Body of pancreas (tissue), 4 donors: ENCODE measurements around the gene TMC8. TPM values are rescaled to one million over a fixed set of nuclear protein-coding genes. Genes with fewer than 3 reads are reported as not detected.

ENCODE experiments used
- ATAC-seq: fragments of 150-250 bp; one replicate; pipeline ENCODE4 v1.9.1; 2016
- DNase-seq, 4 donors: peaks; one replicate each; pipeline ENCODE4 v3.0.0-alpha.2; 2019
- H3K27ac ChIP-seq, 4 donors: fragments of 200-600 bp; sonication (generic); 1 replicate in 3 of 4; 2 replicates in 1 of 4; pipeline versions ENCODE4 v1.5.1 to v1.6.1; 2016 to 2019; ENCODE audit warnings: mild to moderate bottlenecking in 1 of 4, mixed read lengths in 1 of 4, moderate library complexity in 1 of 4
- H3K27me3 ChIP-seq, 2 donors: fragments of 200-600 bp; sonication (generic); one replicate each; pipeline ENCODE4 v1.6.0; 2016; ENCODE audit warnings: mild to moderate bottlenecking in 1 of 2
- H3K36me3 ChIP-seq, 2 donors: fragments of 200-600 bp; sonication (generic); replicated peaks in 1 of 2; 2 replicates each; pipeline ENCODE4 v1.5.1; 2016; ENCODE audit warnings: low read depth in 2 of 2; ENCODE audit not compliant: insufficient read depth in 1 of 2
- H3K4me1 ChIP-seq: fragments of 200-600 bp; sonication (generic); one replicate; pipeline ENCODE4 v1.6.0; 2016
- H3K4me3 ChIP-seq, 2 donors: fragments of 200-600 bp; sonication (generic); 1 replicate in 1 of 2; 2 replicates in 1 of 2; pipeline ENCODE4 v1.5.1; 2016 to 2019
- H3K9me3 ChIP-seq, 3 donors: fragments of 200-600 bp; sonication (generic); 1 replicate in 2 of 3; 2 replicates in 1 of 3; pipeline ENCODE4 v1.5.1; 2016
- CTCF ChIP-seq, 7 experiments: fragments of 450-650 bp in 4 of 7; fragments of 200-600 bp in 3 of 7; sonication (generic) in 3 of 7; IDR thresholded peaks; one replicate each; pipeline ENCODE4 v1.5.1; 2016 to 2019; ENCODE audit warnings: antibody characterized with exemption in 7 of 7
- POLR2A ChIP-seq, 3 donors: fragments of 450-650 bp; IDR thresholded peaks; one replicate each; pipeline ENCODE4 v1.6.1; 2016; ENCODE audit warnings: antibody characterized with exemption in 3 of 3, mild to moderate bottlenecking in 2 of 3
- WGBS, 2 donors: methylation state at CpG; one replicate each; pipeline ENCODE4 v1.1.5; 2017; 5-methylcytosine and 5-hydroxymethylcytosine counted together
- intact Hi-C: fragments of 100-400 bp; cut with DNase I; formaldehyde crosslinking; loops from one replicate; pipeline ENCODE4 v1.15.1; 2023
- total RNA-seq, 2 donors: library from RNA; depleted of rRNA; stranded (reverse); fragments of >200 nt; gene quantifications; one replicate each; pipeline ENCODE4 v1.1.0, GENCODE V29; 2016

TMC8 gene
- total RNA-seq, 2 donors from 2014 or later: 1.6 to 3.3 TPM

DNA sequence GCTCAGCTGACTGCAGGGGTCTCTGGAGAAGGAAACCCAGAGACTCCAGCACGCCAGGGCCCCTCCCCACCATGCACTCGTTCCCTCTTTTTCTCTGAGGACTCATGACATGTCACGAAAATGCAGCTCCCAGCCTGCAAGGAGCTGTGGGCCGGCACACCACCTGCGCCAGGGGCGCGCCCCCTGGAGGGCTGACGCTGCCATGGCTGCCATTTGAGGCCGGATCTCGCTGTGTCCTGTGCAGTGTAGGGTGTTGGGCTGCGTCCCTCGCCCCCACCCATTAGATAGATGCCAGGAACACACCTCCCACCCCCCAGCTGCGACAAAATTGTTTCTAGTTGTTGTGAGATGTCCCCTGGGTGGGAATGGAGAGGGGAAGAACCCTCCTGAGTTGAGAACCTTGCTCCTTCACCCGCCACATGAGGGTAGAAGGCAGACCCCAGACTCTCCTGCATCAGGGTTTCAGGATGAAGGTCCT, 46.0 kb downstream of the TMC8 start:
- no peaks in the 10 kb centered on the region for H3K27me3 ChIP-seq
- 11 to 20% methylated on average over 10 to 11 of the region's 14 CpGs for WGBS, 2 donors
- no peaks in the 10 kb centered on the region for H3K9me3 ChIP-seq
- H3K27ac ChIP-seq: peak overlapping the region; percentile 19 to 95 (median 88)
- peak; percentile 28 for ATAC-seq
- H3K4me3 ChIP-seq: no peak overlapping the region
- peak; percentile 78 to 84 (median 82) for DNase-seq
- peaks cover 58% of the 10 kb centered on the region for H3K4me1 ChIP-seq
- peak; percentile 78 to 90 (median 82) for TF ChIP-seq CTCF (IDR thresholded peaks at IDR 0.05)
- no peak for TF ChIP-seq POLR2A (IDR thresholded peaks at IDR 0.05)
- no peaks in the 10 kb centered on the region for H3K36me3 ChIP-seq
- intact Hi-C loops: no loop called here

GRCh38 chr17:78179372-78179771, 48.8 kb downstream of the TMC8 start:
- 76 to 79% methylated on average over 7 to 16 of the region's 17 CpGs for WGBS, 2 donors
- DNase-seq (peak in 1 of 4 donors; percentile 56), ATAC-seq (no peak)
- Histone ChIP-seq H3K27ac (no peak overlapping the region), H3K36me3 (no peaks in the 10 kb centered on the region), H3K4me3 (no peak overlapping the region), H3K27me3 (no peaks in the 10 kb centered on the region), H3K9me3 (no peaks in the 10 kb centered on the region), H3K4me1 (peaks cover 58% of the 10 kb centered on the region)
- no peak for TF ChIP-seq CTCF (IDR thresholded peaks at IDR 0.05)
- no peak for TF ChIP-seq POLR2A (IDR thresholded peaks at IDR 0.05)
- intact Hi-C loops: no loop called here

GRCh38 chr17:78180083-78180482, 49.5 kb downstream of the TMC8 start:
- H3K9me3 ChIP-seq: no peaks in the 10 kb centered on the region
- 75 to 82% methylated on average over 14 of the region's 14 CpGs for WGBS, 2 donors
- peaks cover 58% of the 10 kb centered on the region for H3K4me1 ChIP-seq
- DNase-seq: no peak
- H3K27me3 ChIP-seq: no peaks in the 10 kb centered on the region
- TF ChIP-seq CTCF (IDR thresholded peaks at IDR 0.05): no peak
- no peak for TF ChIP-seq POLR2A (IDR thresholded peaks at IDR 0.05)
- ATAC-seq: no peak
- H3K4me3 ChIP-seq: no peak overlapping the region
- intact Hi-C loops: no loop called here
- no peak overlapping the region for H3K27ac ChIP-seq
- no peaks in the 10 kb centered on the region for H3K36me3 ChIP-seq

- ATAC-seq (no peak), DNase-seq (no peak)
- intact Hi-C loops: no loop called here
- Histone ChIP-seq H3K27me3 (no peaks in the 10 kb centered on the region), H3K27ac (no peak overlapping the region), H3K4me3 (no peak overlapping the region), H3K4me1 (peaks cover 58% of the 10 kb centered on the region), H3K36me3 (no peaks in the 10 kb centered on the region), H3K9me3 (no peaks in the 10 kb centered on the region)
- TF ChIP-seq CTCF (IDR thresholded peaks at IDR 0.05) (no peak), POLR2A (IDR thresholded peaks at IDR 0.05) (no peak)
- 74 to 78% methylated on average over 2 of the region's 2 CpGs for WGBS, 2 donors
Observed at GRCh38 chr17:78180508-78180907, 49.9 kb downstream of the TMC8 start.

- ATAC-seq (peak; percentile 20), DNase-seq (peak; percentile 70 to 86 (median 80))
- WGBS, 2 donors: 49 to 57% methylated on average over 13 of the region's 13 CpGs
- peak overlapping the region; percentile 53 to 89 (median 79) for H3K27ac ChIP-seq
- intact Hi-C loops: no loop called here
- H3K4me3 ChIP-seq: no peak overlapping the region
- no peaks in the 10 kb centered on the region for H3K9me3 ChIP-seq
- H3K27me3 ChIP-seq: no peaks in the 10 kb centered on the region
- no peaks in the 10 kb centered on the region for H3K36me3 ChIP-seq
- H3K4me1 ChIP-seq: peaks cover 56% of the 10 kb centered on the region
- TF ChIP-seq CTCF (IDR thresholded peaks at IDR 0.05) (no peak), POLR2A (IDR thresholded peaks at IDR 0.05) (peak in 1 of 3 donors; percentile 21)
Observed at GRCh38 chr17:78182504-78182903, 51.9 kb downstream of the TMC8 start.
